PC-3 (cell line): Measurements from ENCODE around the gene CROCC2. TPM values are rescaled to one million over a fixed set of nuclear protein-coding genes. Genes with fewer than 3 reads are reported as not detected.

Experiments
- ATAC-seq: fragments of 200-7000 bp; cut with Tn5 transposase; 2 replicates; pipeline ENCODE4 v1.9.1; 2020; ENCODE audit warnings: mild to moderate bottlenecking, moderate library complexity
- BruUV-seq: library from RNA; stranded (reverse); fragments of 400-500 nt; replicated peaks from 2 replicates; lab custom pipeline; 2021; lab: Mats Ljungman, UMichigan
- CTCF ChIA-PET: fragments of 300-600 bp; sonication (Branson Sonifier 250); formaldehyde crosslinking; loops from one replicate; lab custom pipeline; 2022; ENCODE audit warnings: antibody characterized with exemption; lab: Charles Lee
- POLR2A ChIA-PET: fragments of 300-600 bp; sonication (Branson Sonifier 250); formaldehyde crosslinking; loops from one replicate; lab custom pipeline; 2022; ENCODE audit warnings: antibody characterized with exemption; ENCODE audit not compliant: unreplicated experiment; lab: Charles Lee
- DNase-seq: peaks from one replicate; pipeline ENCODE4 v3.0.0-alpha.2; 2015
- H2AFZ ChIP-seq: fragments of 300-600 bp; sonication (generic); 2 replicates; pipeline ENCODE4 v1.6.0; 2016; ENCODE audit warnings: antibody characterized with exemption, low read length
- H3F3A ChIP-seq: fragments of 300-600 bp; sonication (generic); one replicate; pipeline ENCODE4 v1.6.0; 2017; ENCODE audit warnings: antibody characterized with exemption, low read length, control low read depth, mild to moderate bottlenecking; ENCODE audit not compliant: unreplicated experiment
- H3K27ac ChIP-seq: fragments of 300-600 bp; sonication (generic); 2 replicates; pipeline ENCODE4 v1.5.1; 2016; ENCODE audit warnings: mild to moderate bottlenecking, low read length
- H3K27me3 ChIP-seq: fragments of 300-600 bp; sonication (generic); 2 replicates; pipeline ENCODE4 v1.6.1; 2016; ENCODE audit warnings: low read length, mixed read lengths
- H3K36me3 ChIP-seq: fragments of 300-600 bp; sonication (generic); 2 replicates; pipeline ENCODE4 v1.6.1; 2016; ENCODE audit warnings: low read depth, mixed run types, low read length, mixed read lengths
- H3K4me1 ChIP-seq: fragments of 300-600 bp; sonication (generic); 2 replicates; pipeline ENCODE4 v1.5.1; 2016; ENCODE audit warnings: low read length; ENCODE audit not compliant: insufficient read depth
- H3K4me2 ChIP-seq: fragments of 300-600 bp; sonication (generic); 2 replicates; pipeline ENCODE4 v1.6.0; 2016; ENCODE audit warnings: low read length
- H3K4me3 ChIP-seq: fragments of 300-600 bp; sonication (generic); 2 replicates; pipeline ENCODE4 v1.5.1; 2016; ENCODE audit warnings: mild to moderate bottlenecking, low read length, mixed read lengths
- H3K79me2 ChIP-seq: fragments of 300-600 bp; sonication (generic); 2 replicates; pipeline ENCODE4 v1.6.1; 2017; ENCODE audit warnings: low read length, mixed read lengths
- H3K9ac ChIP-seq: fragments of 300-600 bp; sonication (generic); 2 replicates; pipeline ENCODE4 v1.6.0; 2016; ENCODE audit warnings: mild to moderate bottlenecking, low read length
- H3K9me2 ChIP-seq: fragments of 300-600 bp; sonication (generic); replicated peaks from 2 replicates; pipeline ENCODE4 v1.6.1; 2016; ENCODE audit warnings: mixed run types, low read length, mixed read lengths
- H3K9me3 ChIP-seq: fragments of 300-600 bp; sonication (generic); 2 replicates; pipeline ENCODE4 v1.6.1; 2016; ENCODE audit warnings: low read length, mixed read lengths
- H4K20me1 ChIP-seq: fragments of 300-600 bp; sonication (generic); 2 replicates; pipeline ENCODE4 v1.6.1; 2016; ENCODE audit warnings: low read length, mixed read lengths
- EZH2 ChIP-seq: fragments of 300-600 bp; sonication (generic); IDR thresholded peaks from one replicate; pipeline ENCODE4 v1.6.1; 2017; ENCODE audit warnings: antibody characterized with exemption, mild to moderate bottlenecking, low read length; ENCODE audit not compliant: unreplicated experiment
- EZH2phosphoT487 ChIP-seq: fragments of 300-600 bp; sonication (generic); IDR thresholded peaks from 2 replicates; pipeline ENCODE4 v1.6.1; 2018; ENCODE audit warnings: mild to moderate bottlenecking, antibody characterized with exemption, low read length, borderline replicate concordance
- intact Hi-C: fragments of 100-400 bp; cut with micrococcal nuclease; formaldehyde crosslinking; loops from 2 replicates; pipeline ENCODE4 v1.9.0; 2023
- total RNA-seq: library from RNA; depleted of rRNA; stranded (reverse); fragments of >200 nt; gene quantifications from 2 replicates; pipeline ENCODE4 v1.2.3, GENCODE V29; 2014
- TF ChIP-seq, protein P1 (sequence below): fragments of 300-600 bp; sonication (generic); conservative IDR thresholded peaks from 2 replicates; pipeline ENCODE4 v1.5.1; 2017; ENCODE audit warnings: antibody characterized with exemption, low read depth, mild to moderate bottlenecking, low read length

Gene CROCC2
- total RNA-seq, 1 experiment from 2014 or later: not detected

DNA sequence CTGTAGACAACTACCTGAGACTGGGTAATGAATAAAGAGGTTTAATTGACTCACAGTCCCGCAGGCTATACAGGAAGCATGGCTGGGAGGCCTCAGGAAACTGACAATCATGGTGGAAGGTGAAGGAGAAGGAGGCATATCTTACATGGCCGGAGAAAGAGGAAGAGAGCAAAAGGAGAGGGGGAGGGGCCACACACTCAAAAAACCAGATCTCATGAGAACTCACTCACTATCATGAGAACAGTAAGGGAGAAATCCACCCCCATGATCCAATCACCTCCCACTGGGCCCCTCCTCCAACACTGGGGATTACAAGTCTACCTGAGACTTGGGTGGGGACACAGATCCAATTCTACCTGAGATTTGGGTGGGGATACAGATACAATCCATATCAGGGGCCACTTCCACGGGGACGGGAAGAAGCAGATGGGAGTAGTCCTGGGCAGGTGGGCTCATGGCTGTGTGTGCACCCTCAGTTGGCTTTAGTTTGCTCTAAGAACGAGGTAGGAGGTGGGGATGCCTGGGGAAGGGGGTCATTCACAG lies 20.0 kb upstream of the CROCC2 start:
- peaks cover 15% of the 10 kb centered on the region; the same call in 1 of the 2 replicates for H3K27me3 ChIP-seq
- CTCF ChIA-PET: no interaction called here

DNA sequence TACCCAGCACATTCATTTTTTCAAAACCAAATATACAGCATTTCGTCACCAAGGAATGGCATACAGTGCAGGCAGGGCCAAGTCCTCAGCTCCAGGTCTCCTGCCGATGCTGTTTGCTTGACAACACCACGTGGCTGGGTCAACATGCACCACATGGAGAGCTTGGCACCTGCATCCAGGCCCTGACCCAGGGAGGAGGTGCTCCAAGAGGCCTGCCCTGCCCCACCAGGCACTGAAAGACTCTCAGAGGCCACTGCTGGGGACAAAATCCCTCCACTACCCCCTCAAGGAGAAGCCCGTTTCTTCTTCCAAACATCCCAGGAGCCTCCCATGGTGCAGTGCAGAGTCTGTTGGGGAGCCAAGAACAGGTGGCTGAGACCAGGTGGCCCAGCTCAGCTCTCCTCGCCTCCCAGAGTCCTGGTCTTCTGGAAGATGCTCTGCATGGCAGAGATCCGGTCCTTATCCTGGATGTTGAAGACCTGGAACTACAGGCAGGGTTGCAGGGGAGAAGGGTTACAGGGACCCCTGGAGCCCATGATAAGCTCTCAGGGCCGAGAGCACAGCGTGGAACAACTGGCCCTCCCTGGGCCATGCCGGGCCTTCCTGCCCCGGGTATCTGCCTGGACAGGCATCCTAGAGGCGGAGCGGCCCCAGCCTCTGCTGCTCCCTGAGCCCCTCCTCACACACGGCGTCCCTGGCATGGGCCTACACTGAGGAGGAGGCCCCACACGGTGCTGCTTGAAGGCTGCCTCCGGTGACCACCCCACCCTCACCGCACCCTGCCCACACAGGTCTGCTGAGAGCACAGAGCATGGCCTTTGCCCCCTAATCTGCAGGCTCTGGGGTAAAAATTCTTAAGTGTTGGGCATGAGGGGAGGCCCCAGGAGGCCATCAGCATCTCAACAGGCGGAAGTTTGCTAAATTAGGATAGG lies 19.2 kb upstream of the CROCC2 start:
- Histone ChIP-seq H3K27ac (no peak overlapping the region), H2AFZ (no peak overlapping the region), H3K9me3 (peaks cover 3% of the 10 kb centered on the region; the same call in 1 of the 2 replicates), H3K4me2 (no peak overlapping the region), H3K36me3 (no peaks in the 10 kb centered on the region), H4K20me1 (no peaks in the 10 kb centered on the region), H3K4me3 (no peak overlapping the region), H3K27me3 (peaks cover 13% of the 10 kb centered on the region; the same call in 1 of the 2 replicates), H3K9me2 (no peaks in the 10 kb centered on the region), H3K9ac (no peak overlapping the region), H3F3A (no peaks in the 10 kb centered on the region), H3K4me1 (no peaks in the 10 kb centered on the region), H3K79me2 (no peaks in the 10 kb centered on the region)
- CTCF ChIA-PET: no interaction called here
- TF ChIP-seq, protein P1, sequence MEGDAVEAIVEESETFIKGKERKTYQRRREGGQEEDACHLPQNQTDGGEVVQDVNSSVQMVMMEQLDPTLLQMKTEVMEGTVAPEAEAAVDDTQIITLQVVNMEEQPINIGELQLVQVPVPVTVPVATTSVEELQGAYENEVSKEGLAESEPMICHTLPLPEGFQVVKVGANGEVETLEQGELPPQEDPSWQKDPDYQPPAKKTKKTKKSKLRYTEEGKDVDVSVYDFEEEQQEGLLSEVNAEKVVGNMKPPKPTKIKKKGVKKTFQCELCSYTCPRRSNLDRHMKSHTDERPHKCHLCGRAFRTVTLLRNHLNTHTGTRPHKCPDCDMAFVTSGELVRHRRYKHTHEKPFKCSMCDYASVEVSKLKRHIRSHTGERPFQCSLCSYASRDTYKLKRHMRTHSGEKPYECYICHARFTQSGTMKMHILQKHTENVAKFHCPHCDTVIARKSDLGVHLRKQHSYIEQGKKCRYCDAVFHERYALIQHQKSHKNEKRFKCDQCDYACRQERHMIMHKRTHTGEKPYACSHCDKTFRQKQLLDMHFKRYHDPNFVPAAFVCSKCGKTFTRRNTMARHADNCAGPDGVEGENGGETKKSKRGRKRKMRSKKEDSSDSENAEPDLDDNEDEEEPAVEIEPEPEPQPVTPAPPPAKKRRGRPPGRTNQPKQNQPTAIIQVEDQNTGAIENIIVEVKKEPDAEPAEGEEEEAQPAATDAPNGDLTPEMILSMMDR: no peak
- TF ChIP-seq EZH2 (no peak), EZH2phosphoT487 (no peak)
- DNase-seq (no peak), ATAC-seq (no peak)
- POLR2A ChIA-PET: interaction anchor here (0.6 kb wide), 1 partner anchor 1069 kb away, joined by 3 read pairs; no protein-coding TSS in a partner anchor
- BruUV-seq: no TSS peak
- intact Hi-C loops: no loop called here

More for the DNA sequence above, 20.0 kb upstream of the CROCC2 start:
- Histone ChIP-seq H2AFZ (no peak overlapping the region), H3K4me3 (no peak overlapping the region), H3K9me2 (no peaks in the 10 kb centered on the region), H3K4me2 (no peak overlapping the region), H3K79me2 (no peaks in the 10 kb centered on the region), H3K4me1 (no peaks in the 10 kb centered on the region), H4K20me1 (no peaks in the 10 kb centered on the region), H3K9me3 (peaks cover 3% of the 10 kb centered on the region; the same call in 1 of the 2 replicates), H3F3A (no peaks in the 10 kb centered on the region), H3K36me3 (no peaks in the 10 kb centered on the region), H3K27ac (no peak overlapping the region), H3K9ac (no peak overlapping the region)
- ATAC-seq (no peak), DNase-seq (no peak)
- TF ChIP-seq EZH2phosphoT487 (no peak), EZH2 (no peak)
- TF ChIP-seq, protein P1: no peak
- intact Hi-C loops: no loop called here
- no TSS peak for BruUV-seq
- POLR2A ChIA-PET: interaction anchor here (0.6 kb wide), 1 partner anchor 1068 kb away, joined by 3 read pairs; no protein-coding TSS in a partner anchor
